ENCODE measurements around the gene SDF4.

Gene SDF4

DNA sequence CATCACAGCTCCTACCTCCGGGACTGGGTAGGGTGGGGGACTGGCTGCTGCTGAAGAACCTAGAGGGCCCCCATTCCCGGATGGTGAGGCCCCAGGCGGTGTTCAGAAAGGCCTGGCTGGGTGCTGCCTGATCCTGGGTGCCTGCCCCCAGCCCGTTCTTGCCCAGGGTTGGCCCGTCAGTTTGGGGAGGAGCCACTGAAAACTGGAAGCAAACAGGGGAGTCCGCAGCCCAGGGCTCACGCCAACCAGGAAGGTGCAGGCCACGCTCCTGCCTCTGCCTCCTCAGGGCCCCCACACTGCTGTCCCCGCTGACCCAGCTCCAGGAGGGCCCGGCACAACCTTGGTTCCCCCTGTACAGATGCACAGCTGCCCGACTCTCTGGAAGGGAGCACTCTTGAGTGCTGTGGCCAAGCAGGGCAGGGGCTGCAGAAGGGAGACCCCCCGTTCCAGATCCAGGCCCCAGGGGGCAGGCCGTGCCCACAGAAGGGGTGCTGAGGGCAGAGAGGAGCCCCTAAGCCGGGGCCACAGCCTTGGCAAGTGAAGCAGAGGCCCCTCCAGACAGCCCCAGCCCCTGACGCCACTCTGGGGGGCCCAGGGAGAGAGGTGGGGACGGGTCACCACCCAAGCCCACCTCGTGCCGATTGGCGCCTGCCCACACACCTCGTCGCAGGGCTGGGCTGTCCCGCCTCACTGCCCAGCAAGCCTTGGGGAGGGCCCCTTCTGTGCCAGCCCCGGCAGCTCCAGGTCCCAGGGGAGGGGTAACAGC lies 9.2 kb upstream of the SDF4 start:
- DNase-seq, result peak; percentile 70

DNA sequence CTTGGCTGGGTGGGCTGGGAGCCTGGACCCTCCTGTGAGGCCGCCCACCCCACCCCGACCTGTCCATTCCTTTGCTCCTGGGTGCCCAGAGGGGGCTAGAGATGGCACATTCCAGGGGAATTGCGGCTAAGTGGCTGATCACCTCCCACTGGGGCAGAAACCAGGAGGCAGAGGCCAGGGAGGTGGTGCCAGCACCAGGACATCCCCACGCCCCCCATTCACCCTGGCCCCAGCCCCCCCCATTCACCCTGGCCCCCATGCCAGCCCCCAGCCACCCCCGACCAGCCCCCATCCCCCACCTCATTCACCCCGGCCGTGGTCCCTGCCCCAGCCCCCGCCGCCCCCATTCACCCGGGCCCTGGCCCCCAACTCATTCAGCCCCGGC lies 8.5 kb upstream of the SDF4 start:
- no peak for DNase-seq

DNA sequence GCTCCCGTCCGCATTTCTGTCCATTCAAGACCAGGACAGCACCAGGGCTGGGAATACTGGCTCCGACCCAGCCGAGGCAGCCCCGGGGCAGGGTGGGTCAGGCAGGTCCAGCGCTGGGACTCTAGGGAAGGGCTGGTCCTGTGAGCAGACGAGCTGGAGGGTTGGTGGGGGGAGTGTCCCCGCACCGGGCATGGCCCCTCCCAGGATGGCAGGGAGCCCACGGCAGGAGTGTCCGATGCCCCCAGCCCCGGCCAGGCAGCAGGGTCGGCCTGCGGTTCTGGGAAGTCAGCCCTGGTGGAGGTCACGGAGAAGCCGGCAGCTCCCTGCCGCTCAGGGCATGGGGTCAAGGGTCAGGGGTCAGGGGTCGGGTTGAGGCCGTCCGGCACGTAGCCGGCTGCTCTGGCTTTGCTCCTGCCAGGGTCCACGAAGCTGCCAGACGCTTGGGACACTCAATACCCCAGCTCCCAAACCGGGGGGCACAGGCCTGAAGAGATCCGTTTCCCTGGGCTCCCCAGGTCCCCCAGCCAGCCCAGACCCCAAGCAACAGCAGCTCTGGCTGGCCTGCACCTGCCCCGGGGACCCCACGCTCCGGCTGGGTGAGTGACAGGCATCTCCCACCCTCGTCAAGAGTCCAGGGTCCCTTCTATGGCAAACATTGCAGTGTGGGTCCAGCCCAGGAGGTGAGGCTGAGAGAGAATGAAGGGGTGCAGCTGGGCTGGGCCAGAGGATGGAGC lies 8.0 kb upstream of the SDF4 start:
- DNase-seq, result peak; percentile 39

DNA sequence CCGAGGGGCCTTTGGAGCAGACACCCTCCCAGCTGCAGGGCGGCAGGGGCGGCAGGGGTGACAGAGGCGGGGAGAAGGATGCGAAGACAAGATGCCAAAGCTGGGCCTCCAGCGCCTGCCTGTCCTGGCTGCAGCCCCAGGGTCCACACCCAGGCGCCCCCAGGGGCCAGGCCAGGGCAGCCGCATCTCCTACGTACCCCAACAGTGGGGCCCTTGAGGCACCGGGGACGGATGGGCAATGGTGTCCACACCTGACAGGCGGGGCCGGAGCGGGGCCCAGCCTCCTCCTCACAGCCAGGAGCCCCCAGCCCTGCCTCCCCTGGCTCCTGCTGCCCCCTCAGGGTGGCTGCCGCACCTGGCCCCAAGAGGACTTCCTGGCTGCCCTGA lies 7.4 kb upstream of the SDF4 start:
- no peak for DNase-seq

DNA sequence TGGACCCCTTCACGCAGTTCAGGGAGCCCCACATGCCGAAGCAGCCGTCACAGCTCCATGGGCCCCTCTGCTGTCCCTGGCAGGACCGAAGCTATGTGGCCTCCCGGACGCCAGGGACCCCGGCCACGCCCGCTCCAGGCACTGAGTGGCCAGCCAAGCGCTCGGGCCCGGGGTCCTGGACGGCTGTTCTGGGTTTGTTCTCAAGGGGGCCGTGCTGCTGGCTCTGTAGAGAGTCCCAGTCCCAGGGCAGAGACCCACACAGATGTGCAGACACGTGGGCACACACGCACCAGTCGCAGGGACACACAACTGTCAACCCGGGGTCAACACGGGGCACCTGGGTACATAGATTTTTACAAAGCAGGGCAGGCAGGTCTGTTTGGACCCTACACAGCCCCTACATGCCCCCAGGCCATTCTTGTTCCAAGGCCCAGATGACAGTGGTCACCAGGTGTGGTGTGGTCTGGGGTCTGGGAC lies 6.9 kb upstream of the SDF4 start:
- DNase-seq, result no peak

DNA sequence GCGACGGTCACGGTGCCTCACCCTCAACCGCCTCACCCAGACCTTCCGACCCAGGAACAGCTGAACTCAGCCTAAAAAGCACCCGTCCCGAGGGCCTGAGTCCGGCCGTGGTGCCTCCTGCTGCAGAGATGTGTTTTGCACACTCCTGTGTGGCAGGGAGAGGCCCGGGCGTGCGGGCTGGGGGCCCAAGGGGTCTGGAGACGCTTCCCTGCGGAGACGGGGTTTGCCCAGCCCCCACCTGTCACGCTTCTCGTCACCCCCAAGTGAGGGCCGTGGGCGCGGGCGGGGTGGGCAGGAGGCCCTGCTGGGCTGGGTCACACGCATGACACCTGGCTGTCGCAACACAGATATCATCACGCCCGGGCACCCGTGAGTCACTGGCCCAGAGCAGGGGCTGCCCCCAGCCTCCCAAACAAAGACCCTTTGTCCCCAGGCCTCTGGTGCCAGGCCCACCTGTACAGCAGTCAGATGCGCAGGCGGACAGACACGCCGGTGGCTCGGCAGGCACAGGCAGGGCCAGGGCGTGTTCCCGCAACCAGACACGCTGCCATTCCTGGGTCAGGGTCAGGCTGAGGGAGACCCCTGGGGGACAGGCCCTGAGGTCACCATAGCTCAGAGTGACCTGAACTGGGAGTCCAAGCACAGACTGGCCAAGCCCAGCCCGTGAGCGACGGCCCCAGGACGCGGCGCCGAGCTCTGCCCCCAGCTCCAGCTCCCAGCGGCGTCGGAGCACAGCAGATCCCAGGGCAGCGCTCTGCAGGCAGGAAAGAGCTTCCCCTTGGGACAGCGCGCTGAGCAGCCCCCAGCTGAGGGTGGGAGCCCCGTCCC lies 6.3 kb upstream of the SDF4 start:
- DNase-seq, result peak; percentile 52

DNA sequence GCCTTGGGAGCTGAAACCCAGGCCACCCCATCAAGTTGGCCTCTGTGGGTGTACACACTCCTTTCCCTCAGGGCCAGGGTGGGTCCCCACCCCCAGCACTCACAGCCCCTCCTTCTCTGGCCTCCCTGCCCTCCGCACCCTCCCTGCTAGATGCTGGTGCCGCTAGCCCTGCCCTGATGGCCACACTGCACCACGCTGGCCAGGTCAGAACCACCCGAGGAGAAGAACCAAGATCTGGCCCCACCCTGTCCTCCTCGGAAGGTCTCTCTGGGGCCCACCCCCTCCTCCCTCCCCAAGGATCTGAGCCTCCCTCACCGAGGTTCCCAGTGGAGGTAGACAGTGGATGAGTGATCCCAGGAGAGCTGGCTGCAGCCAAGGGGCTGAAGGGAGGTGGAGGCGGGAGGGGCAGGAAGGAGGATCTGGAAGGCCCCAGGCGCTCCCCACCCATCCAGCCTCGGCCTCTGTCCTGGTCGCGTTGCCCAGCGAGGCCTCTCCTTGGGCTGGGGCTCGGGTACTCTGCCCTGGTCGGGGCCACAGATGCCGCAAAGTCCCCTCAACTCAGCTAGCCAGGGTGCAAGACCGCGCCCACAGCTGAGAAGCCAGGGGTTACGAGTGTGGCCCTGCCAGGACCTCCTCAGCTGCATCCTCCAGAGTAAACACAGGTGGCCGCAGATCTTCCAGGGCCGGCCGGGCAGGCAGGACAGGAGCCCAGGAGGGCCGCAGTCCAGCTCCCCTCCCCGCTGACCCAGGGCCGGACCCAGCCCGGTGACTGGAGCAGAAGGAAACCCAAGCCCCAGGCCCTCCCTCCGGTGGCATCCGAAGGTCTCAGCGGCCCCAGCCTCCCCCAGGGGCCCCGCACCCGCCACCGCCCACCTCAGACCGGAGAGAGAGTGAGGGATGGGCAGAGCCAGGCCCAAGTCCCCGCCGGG lies 5.4 kb upstream of the SDF4 start:
- peak; percentile 46 for DNase-seq

DNA sequence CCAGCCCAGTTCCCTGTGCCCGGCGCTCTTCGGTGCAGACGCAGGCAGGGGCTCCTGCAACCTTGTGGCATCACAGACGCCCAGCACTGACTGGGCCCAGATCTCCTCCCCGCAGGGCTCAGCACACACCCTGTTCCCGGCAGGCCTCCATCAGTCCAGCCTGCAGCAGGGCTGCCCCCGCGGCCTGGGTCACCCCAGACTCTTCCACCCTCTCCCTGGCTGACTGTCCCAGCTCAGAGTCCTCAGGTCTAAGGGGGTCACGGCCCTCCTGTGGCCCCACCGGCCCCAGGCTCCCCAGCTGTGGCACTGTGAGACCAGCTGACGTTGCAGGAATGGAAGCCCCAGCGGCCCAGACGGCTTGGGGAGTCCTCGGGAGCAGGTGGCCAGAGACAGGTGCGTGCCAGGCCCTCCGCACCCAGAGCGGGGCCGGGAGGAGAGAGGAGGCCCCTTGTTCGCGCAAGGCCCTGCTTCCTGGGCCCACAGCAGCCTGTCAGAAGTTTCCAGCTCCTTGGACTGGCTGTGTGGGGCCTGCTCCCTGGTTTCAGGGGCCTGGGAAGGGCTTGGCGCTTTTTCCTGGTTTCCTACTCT lies 4.5 kb upstream of the SDF4 start:
- DNase-seq, result no peak

DNA sequence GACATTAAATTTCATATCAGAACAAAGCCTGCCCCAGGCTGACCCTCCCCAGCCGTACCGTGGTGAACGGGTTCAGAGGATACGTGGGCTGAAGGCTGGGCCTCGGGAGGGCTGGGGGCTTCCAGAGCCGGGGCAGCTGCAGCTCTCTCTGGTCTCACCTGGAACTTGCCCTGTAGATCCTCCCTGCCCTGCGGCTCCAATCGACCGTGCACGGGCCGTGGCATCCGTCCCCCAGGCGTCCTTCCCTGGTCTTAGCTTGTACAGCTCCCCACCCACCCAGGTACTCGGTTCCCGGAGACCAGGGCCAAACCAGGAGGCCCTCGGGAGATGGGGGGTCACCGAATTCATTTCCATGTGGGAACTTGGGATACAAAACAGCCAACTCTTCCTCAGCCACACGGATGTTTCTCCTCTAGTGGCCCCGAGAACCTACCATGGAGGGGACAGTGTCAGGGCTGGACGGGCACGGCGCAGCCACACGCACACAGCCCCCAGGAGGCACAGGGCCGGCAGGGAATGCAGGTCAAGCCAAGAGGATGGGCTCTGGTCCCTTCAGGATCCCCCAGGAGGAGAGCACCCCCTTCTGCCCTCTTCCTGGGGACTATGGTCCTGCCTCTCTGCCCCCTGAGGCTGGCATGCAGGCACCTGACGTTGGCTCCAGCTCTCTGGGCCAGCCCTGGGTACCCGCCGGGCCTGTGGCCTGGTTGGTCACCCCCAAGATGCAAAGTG lies 3.4 kb upstream of the SDF4 start:
- DNase-seq, result no peak

DNA sequence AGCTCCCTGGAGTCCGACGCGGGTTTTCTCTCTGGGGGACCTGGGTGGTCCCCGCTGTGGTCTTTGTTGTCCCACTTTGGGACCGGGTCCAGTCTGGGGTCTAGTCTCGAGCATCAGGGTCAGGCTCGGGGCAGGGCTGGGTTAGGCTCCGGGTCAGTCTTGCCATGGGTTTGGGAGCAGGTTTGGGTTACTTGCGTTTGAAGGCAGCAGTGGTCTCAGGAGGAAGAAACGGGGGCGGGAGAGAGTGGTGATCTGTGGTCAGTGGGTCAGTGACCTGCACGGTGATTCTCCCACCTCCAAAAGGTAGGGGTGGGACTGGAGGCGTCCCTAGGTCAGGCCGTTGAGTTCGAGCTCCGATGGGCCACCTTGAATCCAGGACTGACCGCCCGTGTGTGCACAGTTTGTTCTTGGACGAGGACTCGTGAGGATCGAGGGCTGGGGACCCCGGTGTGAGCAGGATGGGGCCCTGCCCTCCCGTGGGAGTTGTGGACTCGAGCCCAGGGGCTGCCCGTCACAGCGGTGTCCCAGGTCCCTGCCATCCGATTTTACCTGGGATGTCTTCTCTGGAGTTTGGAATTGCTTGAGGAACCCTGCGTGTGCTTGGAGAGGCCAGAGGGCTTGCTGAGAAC lies 2.5 kb upstream of the SDF4 start:
- no peak for DNase-seq

DNA sequence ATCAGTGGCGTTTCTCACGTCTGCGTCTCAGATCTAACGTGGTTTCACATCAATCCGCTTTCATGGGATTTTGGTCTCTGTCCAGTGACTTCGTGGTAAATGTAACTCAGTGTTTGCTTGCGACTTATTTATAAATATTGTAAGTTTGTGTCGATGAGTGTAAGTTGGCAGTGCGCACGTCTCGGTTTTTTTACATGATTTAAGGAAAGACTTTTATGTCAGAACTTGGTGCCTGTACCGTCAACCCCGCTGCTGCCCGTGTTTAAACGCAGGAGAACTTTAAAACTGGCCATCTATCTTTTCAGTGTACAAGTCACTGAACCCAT lies 1.7 kb upstream of the SDF4 start:
- no peak for DNase-seq

DNA sequence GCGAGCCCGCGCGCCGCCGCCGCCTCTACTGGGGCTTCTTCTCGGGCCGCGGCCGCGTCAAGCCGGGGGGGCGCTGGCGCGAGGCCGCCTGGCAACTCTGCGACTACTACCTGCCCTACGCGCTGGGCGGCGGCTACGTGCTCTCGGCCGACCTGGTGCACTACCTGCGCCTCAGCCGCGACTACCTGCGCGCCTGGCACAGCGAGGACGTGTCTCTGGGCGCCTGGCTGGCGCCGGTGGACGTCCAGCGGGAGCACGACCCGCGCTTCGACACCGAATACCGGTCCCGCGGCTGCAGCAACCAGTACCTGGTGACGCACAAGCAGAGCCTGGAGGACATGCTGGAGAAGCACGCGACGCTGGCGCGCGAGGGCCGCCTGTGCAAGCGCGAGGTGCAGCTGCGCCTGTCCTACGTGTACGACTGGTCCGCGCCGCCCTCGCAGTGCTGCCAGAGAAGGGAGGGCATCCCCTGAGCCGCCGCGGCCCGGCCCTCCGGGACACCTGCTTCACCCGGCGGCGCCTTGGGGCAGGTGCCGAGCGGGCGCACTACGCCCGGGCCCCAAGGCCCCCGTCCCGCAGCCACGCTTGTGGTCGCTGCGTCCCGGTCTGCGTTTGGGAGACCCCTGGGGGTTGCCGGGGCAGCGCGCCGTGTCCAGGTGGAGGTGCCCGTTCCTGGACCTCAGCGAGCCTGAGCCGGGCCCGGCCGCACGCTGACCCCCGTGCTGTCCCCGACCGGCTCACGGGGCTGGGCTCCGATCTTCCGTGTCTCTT lies 1.2 kb upstream of the SDF4 start:
- DNase-seq, result no peak

DNA sequence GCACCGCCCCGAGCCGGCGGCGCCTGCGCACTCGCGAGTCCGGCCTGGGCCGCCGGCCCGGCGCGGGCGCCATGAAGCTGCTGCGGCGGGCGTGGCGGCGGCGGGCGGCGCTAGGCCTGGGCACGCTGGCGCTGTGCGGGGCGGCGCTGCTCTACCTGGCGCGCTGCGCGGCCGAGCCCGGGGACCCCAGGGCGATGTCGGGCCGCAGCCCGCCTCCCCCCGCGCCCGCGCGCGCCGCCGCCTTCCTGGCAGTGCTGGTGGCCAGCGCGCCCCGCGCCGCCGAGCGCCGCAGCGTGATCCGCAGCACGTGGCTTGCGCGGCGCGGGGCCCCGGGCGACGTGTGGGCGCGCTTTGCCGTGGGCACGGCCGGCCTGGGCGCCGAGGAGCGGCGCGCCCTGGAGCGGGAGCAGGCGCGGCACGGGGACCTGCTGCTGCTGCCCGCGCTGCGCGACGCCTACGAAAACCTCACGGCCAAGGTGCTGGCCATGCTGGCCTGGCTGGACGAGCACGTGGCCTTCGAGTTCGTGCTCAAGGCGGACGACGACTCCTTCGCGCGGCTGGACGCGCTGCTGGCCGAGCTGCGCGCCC lies 501 bp upstream of the SDF4 start, which contains the start of gene B3GALT6:
B3GALT6 (plus strand) TSS at position 30 of the 588 bp plus-strand sequence; CDS start at position 72, 42 bp downstream.
- DNase-seq, result no peak

DNA sequence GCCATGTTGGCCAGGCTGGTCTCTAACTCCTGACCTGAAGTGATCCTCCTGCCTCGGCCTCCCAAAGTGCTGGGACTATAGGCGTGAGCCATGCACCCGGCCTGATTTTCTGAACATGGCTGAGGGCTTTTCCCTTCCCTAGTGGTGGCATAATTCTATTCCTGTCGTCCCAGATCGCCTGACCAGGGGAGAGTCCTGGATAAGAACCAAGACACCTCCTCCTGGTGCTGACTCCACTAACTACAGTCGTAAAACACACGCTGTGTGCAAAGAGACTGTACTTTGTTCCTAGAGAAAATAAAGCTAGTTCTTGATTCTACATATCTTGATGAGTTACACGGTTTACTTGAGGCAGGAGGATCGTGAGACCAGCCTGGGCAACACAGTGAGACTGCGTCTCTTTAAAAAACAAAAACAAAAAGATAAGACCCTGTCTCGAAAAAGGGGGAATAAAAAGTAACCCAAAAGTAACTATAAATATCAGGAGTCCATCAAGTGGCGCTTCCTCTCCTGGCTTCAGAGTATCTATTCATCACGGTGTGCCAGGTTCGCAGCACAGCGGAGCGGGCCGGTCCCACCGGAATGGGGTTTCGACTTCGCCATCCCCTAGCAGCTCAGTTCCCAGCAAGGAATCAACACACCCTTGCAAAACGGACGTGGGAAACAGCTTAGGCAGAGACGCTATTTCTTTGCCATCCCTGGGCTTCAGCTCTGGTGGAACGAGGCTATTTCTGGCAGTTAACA lies 973 bp downstream of the SDF4 start:
- peak; percentile 62 for DNase-seq

DNA sequence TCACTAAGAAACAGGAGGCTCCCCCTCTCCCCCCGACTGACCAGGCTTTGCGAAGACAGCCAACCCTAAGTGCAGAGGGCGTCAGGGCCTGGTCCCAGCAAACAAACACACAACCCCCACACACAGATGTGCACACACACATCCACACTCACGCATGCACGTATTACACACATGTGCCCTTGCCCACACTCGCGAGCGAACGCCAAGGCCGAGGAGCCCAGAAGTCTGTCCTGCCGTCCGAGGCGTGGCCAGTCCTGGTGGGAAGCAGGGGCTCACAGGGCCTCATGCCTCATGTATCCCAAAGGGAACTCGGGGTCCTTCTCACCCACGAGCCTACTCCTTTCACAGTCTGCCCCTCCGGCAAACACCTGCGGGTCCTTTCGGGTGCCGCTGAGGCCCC lies 2.0 kb downstream of the SDF4 start:
- DNase-seq, result no peak

DNA sequence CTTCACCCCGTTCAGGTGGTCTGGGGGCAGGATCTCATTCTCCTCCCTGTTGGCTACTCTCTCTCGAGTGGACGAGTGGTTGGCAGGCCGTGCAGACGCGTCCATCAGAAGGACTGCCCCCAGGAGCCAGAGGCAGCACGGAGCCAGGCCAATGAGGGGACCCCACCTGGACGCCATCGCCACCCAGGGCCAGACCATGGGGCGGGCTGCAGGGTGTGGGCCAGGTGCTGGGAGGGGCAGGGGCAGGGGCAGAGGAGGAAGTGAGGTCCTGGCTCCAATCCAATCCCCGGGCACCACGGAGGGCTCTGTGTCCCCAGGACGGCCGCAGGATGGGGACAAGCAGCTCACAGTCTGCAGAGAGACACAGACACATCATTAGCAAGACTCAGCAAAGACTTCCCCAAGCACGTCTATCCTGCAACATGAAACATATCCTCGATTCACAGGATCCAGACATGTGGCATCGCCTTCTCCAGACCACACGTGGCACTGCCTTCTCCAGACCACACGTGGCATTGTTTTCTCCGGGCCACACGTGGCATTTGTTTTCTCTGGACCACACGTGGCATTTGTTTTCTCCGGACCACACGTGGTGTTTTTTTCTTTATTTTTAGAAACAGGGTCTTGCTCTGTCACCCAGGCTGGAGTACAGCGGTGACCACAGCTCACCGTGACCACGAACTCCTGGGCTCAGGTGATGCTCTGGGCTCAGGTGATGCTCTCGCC lies 3.0 kb downstream of the SDF4 start:
- no peak for DNase-seq

DNA sequence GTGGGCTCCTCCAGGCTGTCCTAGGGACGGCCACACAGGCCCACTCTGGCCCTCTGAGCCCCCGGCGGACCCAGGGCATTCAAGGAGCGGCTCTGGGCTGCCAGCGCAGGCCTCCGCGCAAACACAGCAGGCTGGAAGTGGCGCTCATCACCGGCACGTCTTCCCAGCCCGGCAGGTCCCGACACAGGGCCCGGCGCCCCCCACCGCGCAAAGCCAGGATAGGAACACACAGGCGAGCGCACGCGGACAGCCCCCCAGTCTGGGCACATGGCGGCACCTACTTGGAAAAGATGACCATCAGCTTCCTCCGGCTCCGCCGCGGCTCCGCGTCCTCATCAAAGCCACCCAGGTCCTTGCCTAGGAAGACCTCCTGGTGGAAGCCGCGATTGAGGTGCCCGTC lies 3.6 kb downstream of the SDF4 start:
- DNase-seq, result no peak

DNA sequence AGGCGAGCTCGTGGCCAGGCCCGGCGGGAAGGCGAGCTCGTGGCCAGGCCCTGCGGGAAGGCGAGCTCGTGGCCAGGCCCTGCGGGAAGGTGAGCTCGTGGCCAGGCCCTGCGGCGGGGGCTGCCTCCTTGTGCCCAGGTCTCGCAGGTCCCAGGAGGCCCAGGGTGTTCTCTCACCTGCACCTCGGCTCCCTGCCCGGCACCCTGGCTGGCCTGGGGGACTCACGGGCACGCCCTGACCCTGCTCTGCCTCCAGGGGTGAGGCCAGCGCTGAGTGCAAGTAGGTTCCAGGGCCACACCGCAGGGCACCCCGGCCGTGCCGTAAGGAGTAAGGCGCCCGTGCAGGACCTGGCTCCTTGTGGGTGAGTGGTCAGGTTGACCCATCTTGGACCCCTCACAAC lies 4.4 kb downstream of the SDF4 start:
- no peak for DNase-seq
